K562 (cell line): ENCODE results near the gene CYP4F12.

Experiments
- EGR1 ChIP-seq: fragments of 450-650 bp; conservative IDR thresholded peaks from 2 replicates; pipeline ENCODE4 v1.6.1; 2017; ENCODE audit warnings: mild to moderate bottlenecking
- ETV6 ChIP-seq, 3 experiments: fragments of 150-350 bp in 1 of 3; sonication (generic) in 1 of 3; formaldehyde crosslinking in 1 of 3; IDR thresholded peaks; 2 replicates each; pipeline versions ENCODE4 v1.6.1 to v1.8.0; 2014 to 2022; ENCODE audit warnings: borderline replicate concordance in 2 of 3, low read depth in 2 of 3, antibody characterized with exemption in 1 of 3, low read length in 1 of 3, mild to moderate bottlenecking in 1 of 3, missing genetic modification reagents in 1 of 3
- FUS ChIP-seq: fragments of 200-400 bp; formaldehyde crosslinking; optimal IDR thresholded peaks from 2 replicates; pipeline ENCODE3; 2017; ENCODE audit warnings: low read depth, low read length
- GATAD2A ChIP-seq: fragments of 450-650 bp; IDR thresholded peaks from 2 replicates; pipeline ENCODE4 v1.6.1; 2017
- HDAC8 ChIP-seq: fragments of 450-650 bp; IDR thresholded peaks from 2 replicates; pipeline ENCODE4 v1.6.1; 2016; ENCODE audit warnings: mild to moderate bottlenecking, missing genetic modification characterization, moderate library complexity, missing compliant biosample characterization
- JUNB ChIP-seq: fragments of 450-650 bp; formaldehyde crosslinking; conservative IDR thresholded peaks from 2 replicates; pipeline ENCODE4 v1.4.0; 2020; ENCODE audit warnings: mild to moderate bottlenecking
- MEF2A ChIP-seq: IDR thresholded peaks from 2 replicates; pipeline ENCODE4 v1.6.1; 2011; ENCODE audit warnings: low read depth, mild to moderate bottlenecking, low read length, moderate library complexity; ENCODE audit not compliant: control insufficient read depth
- POLR2A ChIP-seq: fragments of 450-650 bp; conservative IDR thresholded peaks from 2 replicates; pipeline ENCODE4 v1.6.1; 2016
- SMC3 ChIP-seq: conservative IDR thresholded peaks from 2 replicates; pipeline ENCODE4 v1.6.1; 2011; ENCODE audit warnings: low read depth, low read length, improper control_type of control experiment; ENCODE audit not compliant: insufficient read depth
- TRIM28 ChIP-seq: fragments of 450-650 bp; IDR thresholded peaks from 2 replicates; pipeline ENCODE4 v1.6.1; 2017
- WHSC1 ChIP-seq: IDR thresholded peaks from one replicate; pipeline ENCODE4 v1.6.1; 2012; ENCODE audit warnings: low read length, control low read depth, inconsistent platforms
- TF ChIP-seq, protein P1 (sequence below): sonication (generic); formaldehyde crosslinking; IDR thresholded peaks from 2 replicates; pipeline ENCODE4 v1.8.0; 2023; ENCODE audit warnings: mild to moderate bottlenecking, missing genetic modification reagents
- TF ChIP-seq, protein P2 (sequence below): sonication (generic); formaldehyde crosslinking; IDR thresholded peaks from 2 replicates; pipeline ENCODE4 v1.5.0; 2020; ENCODE audit warnings: missing genetic modification reagents
- TF ChIP-seq, protein P3 (sequence below): sonication (generic); formaldehyde crosslinking; IDR thresholded peaks from 2 replicates; pipeline ENCODE4 v1.8.1; 2023; ENCODE audit warnings: mild to moderate bottlenecking, missing genetic modification reagents

DNA sequence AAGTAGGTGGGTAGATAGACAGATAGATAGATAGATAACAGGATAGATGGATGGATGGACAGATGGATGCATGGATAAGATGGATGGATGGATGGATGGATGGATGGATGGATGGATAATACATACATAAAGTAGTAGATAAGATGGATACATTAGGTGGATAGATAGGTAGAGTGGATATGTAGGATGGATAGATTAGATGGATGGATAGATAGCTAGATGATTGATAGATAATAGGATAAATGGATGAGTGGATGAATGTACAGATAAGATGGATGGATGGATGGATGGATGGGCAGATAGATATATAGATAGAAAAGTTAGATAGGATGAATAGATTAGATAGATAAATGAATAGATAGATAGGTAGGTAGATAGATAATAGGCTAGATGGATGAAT is 30.1 kb upstream of the CYP4F12 start:
- TF ChIP-seq JUNB (CRISPR knock-in tag) (no peak), TRIM28 (no peak), POLR2A (no peak), EGR1 (no peak), FUS (no peak), HDAC8 (tag) (no peak), SMC3 (no peak), WHSC1 (no peak), MEF2A (no peak), GATAD2A (no peak), ETV6 (IDR thresholded peaks at IDR 0.05; ENCODE audit: borderline replicate concordance in 1 of 2, low read depth in 2 of 2, low read length in 1 of 2) (no peak), ETV6 (CRISPR knock-in tag; IDR thresholded peaks at IDR 0.05; ENCODE audit: borderline replicate concordance) (no peak)
- TF ChIP-seq, protein P1, sequence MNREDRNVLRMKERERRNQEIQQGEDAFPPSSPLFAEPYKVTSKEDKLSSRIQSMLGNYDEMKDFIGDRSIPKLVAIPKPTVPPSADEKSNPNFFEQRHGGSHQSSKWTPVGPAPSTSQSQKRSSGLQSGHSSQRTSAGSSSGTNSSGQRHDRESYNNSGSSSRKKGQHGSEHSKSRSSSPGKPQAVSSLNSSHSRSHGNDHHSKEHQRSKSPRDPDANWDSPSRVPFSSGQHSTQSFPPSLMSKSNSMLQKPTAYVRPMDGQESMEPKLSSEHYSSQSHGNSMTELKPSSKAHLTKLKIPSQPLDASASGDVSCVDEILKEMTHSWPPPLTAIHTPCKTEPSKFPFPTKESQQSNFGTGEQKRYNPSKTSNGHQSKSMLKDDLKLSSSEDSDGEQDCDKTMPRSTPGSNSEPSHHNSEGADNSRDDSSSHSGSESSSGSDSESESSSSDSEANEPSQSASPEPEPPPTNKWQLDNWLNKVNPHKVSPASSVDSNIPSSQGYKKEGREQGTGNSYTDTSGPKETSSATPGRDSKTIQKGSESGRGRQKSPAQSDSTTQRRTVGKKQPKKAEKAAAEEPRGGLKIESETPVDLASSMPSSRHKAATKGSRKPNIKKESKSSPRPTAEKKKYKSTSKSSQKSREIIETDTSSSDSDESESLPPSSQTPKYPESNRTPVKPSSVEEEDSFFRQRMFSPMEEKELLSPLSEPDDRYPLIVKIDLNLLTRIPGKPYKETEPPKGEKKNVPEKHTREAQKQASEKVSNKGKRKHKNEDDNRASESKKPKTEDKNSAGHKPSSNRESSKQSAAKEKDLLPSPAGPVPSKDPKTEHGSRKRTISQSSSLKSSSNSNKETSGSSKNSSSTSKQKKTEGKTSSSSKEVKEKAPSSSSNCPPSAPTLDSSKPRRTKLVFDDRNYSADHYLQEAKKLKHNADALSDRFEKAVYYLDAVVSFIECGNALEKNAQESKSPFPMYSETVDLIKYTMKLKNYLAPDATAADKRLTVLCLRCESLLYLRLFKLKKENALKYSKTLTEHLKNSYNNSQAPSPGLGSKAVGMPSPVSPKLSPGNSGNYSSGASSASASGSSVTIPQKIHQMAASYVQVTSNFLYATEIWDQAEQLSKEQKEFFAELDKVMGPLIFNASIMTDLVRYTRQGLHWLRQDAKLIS = no peak
- TF ChIP-seq, protein P2, sequence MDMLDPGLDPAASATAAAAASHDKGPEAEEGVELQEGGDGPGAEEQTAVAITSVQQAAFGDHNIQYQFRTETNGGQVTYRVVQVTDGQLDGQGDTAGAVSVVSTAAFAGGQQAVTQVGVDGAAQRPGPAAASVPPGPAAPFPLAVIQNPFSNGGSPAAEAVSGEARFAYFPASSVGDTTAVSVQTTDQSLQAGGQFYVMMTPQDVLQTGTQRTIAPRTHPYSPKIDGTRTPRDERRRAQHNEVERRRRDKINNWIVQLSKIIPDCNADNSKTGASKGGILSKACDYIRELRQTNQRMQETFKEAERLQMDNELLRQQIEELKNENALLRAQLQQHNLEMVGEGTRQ (CRISPR knock-in tag) = no peak
- TF ChIP-seq, protein P3, sequence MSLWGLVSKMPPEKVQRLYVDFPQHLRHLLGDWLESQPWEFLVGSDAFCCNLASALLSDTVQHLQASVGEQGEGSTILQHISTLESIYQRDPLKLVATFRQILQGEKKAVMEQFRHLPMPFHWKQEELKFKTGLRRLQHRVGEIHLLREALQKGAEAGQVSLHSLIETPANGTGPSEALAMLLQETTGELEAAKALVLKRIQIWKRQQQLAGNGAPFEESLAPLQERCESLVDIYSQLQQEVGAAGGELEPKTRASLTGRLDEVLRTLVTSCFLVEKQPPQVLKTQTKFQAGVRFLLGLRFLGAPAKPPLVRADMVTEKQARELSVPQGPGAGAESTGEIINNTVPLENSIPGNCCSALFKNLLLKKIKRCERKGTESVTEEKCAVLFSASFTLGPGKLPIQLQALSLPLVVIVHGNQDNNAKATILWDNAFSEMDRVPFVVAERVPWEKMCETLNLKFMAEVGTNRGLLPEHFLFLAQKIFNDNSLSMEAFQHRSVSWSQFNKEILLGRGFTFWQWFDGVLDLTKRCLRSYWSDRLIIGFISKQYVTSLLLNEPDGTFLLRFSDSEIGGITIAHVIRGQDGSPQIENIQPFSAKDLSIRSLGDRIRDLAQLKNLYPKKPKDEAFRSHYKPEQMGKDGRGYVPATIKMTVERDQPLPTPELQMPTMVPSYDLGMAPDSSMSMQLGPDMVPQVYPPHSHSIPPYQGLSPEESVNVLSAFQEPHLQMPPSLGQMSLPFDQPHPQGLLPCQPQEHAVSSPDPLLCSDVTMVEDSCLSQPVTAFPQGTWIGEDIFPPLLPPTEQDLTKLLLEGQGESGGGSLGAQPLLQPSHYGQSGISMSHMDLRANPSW (CRISPR knock-in tag) = no peak
